Astrocyte of the spinal cord (primary cell): ENCODE data around the gene TSPEAR.

ENCODE experiments used
- DNase-seq: peaks from one replicate; pipeline ENCODE4 v3.0.0; 2011; ENCODE audit warnings: low read depth, low spot score
- H3K4me3 ChIP-seq: 2 replicates; pipeline ENCODE4 v1.5.1; 2011; ENCODE audit warnings: low read depth, mild to moderate bottlenecking, low read length, moderate library complexity
- in situ Hi-C: cut with HindIII; loops from 2 replicates; pipeline ENCODE4 v1.10.0; 2017; ENCODE audit warnings: low sequenced_read_pairs
- TF ChIP-seq, protein P1 (sequence below): IDR thresholded peaks from 2 replicates; pipeline ENCODE4 v1.5.1; 2012; ENCODE audit warnings: low read depth, mild to moderate bottlenecking, low read length, inconsistent platforms

The TSPEAR gene

DNA sequence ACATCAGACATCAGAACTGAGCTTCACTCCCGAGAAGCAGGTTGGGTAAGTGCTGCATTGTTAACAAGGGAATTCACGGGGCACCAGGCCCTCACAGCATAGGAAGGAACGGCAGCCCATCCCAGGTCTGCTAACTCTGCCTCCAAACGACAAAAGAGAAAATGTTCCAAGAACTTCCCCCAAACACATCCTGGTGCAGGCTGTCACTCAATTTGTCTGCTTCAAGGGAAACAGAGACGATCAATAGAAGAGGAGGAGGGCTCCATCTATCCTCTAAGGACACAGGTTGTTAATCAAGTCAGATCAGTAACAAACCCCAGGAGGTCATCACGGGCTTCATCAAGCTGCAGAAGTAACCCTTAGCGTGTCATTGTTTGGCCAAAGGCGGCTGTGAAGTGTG is 3.5 kb upstream of the TSPEAR start:
- DNase-seq: no peak
- in situ Hi-C loops: no loop called here
- H3K4me3 ChIP-seq: no peak overlapping the region

DNA sequence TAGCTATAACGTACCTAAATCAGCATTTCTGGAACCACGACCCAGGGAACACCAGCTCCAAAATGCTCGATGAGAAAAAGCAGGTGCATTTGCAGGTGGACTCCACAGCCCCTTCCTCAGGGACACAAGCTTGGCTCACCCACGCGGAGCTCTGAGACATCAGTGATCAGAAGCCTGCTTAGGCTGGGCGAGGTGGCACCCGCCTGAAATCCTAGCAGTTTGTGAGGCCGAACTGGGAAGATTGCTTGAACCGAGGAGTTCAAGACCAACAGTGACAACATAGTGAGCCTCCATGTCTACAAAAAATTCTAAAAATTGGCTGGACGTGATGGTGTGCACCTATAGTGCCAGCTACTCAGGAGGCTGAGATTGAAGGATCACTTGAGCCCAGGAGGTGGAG is 2.5 kb upstream of the TSPEAR start:
- H3K4me3 ChIP-seq: no peak overlapping the region
- in situ Hi-C loops: no loop called here
- DNase-seq: no peak
- TF ChIP-seq, protein P1, sequence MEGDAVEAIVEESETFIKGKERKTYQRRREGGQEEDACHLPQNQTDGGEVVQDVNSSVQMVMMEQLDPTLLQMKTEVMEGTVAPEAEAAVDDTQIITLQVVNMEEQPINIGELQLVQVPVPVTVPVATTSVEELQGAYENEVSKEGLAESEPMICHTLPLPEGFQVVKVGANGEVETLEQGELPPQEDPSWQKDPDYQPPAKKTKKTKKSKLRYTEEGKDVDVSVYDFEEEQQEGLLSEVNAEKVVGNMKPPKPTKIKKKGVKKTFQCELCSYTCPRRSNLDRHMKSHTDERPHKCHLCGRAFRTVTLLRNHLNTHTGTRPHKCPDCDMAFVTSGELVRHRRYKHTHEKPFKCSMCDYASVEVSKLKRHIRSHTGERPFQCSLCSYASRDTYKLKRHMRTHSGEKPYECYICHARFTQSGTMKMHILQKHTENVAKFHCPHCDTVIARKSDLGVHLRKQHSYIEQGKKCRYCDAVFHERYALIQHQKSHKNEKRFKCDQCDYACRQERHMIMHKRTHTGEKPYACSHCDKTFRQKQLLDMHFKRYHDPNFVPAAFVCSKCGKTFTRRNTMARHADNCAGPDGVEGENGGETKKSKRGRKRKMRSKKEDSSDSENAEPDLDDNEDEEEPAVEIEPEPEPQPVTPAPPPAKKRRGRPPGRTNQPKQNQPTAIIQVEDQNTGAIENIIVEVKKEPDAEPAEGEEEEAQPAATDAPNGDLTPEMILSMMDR: no peak

More for the DNA sequence above, 3.5 kb upstream of the TSPEAR start:
- TF ChIP-seq, protein P1: no peak

- H3K4me3 ChIP-seq: no peak overlapping the region
- TF ChIP-seq, protein P1: no peak
- in situ Hi-C loops: no loop called here
- DNase-seq: no peak
These were observed 1.8 kb upstream of the TSPEAR start for GRCh38 chr21:44713130-44713529.

DNA sequence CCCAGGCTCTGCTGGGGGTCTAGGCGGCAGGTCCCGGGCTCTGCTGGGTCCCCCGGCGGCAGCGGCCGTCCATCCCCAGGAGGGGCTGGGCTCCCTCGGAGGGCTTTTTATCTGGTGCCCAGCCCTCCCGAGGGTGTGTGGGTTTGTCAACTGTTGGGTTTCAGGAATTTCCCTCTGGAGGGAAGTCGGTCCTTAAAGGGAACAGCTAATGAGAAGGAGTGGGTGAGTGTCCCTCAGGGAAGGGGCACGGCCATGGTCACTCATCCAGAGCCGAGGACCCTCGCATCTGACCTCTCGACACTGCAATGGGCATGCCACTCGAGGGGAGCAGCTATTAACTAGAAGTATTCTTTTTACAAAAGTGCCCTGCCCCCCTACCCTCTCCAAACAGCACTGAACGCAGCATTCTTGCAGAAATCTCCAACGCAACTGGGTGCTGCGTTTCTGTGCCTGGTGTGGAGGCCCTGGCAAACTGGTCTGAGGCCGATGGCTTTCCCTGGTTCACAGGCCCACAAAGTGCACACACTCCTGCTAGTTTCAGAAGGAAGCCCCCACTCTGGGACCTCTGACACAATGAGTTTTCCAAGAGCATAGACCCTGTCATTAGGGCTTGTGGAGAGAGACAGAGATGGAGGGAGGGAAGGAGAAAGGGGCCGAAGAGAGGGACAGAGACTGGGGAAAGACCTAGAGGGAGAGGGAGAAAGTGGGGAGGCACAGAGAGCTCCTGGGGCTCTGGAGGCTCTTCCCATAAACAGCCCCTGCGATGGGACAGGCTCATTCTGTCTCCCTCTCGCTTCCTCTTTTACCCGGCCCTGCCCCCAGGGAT is 1.0 kb upstream of the TSPEAR start:
- TF ChIP-seq, protein P1: no peak
- in situ Hi-C loops: no loop called here
- no peak overlapping the region for H3K4me3 ChIP-seq
- no peak for DNase-seq

DNA sequence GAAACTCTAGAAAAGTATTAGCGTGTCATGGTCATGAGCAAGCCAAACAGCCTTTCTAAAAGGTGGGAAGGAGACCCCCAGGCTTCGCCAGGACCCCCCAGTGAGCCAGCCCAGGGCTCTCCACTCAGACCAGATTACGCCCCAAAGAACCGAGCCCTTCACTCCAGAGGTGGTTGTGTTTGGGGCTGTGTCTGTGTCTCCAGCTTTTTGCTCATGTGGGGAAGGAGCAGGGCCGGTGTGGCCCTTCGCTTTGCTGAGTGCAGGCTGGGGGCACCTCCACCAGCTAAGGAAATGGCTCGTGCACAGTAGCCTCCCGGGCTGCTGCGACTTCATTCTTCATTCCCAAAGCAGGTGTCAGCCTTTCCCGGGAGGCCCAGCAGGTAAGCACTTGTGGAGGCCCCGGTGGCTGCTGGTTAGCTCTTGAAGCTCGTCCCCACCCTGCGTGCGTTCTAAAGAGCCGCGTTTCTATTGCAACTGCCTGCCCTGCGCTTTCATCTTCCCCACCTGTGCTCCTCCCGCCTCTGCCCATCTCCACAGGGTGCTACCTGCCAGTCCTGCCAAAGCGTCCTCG is 531 bp downstream of the TSPEAR start:
- TF ChIP-seq, protein P1: no peak
- no peak overlapping the region for H3K4me3 ChIP-seq
- in situ Hi-C loops: no loop called here
- DNase-seq: no peak

DNA sequence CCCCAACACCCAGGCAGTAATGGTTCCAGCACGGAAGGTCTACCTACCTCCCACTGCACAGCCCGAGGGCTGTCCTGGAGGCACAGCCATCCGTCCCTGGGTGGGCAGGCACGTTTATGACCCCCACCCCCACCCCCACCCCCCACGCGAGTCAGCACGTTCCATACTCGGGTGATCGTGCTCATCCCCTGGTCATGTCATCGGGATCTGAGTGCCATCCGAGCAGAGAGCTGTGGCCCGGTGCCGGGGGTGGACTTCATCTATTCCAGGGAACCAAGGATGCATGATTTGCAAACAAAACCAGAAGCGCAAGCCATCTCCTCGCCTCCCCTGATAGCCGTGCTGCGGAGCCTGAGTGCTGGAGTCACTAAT is 1.1 kb downstream of the TSPEAR start:
- in situ Hi-C loops: no loop called here
- TF ChIP-seq, protein P1: no peak
- H3K4me3 ChIP-seq: no peak overlapping the region
- no peak for DNase-seq
